GM10266 (cell line): ENCODE data around the gene MARCHF5.
"Not testable (repeated sequence)": the region's sequence is repeated elsewhere in the genome, so short reads cannot be mapped to it uniquely, and the experiment has no call there.

Experiments
- DNase-seq: peaks from one replicate; pipeline ENCODE4 v3.0.0; 2012; ENCODE audit errors: extremely low spot score
- TF ChIP-seq, protein P1 (sequence below): IDR thresholded peaks from 2 replicates; pipeline ENCODE4 v1.5.1; 2012; ENCODE audit warnings: mild to moderate bottlenecking, low read depth; ENCODE audit not compliant: control insufficient read depth, insufficient read depth; ENCODE audit errors: missing control alignments

The MARCHF5 gene

GRCh38 chr10:92377962-92378361, 87.0 kb downstream of the MARCHF5 start:
- no peak for DNase-seq
- TF ChIP-seq, protein P1, sequence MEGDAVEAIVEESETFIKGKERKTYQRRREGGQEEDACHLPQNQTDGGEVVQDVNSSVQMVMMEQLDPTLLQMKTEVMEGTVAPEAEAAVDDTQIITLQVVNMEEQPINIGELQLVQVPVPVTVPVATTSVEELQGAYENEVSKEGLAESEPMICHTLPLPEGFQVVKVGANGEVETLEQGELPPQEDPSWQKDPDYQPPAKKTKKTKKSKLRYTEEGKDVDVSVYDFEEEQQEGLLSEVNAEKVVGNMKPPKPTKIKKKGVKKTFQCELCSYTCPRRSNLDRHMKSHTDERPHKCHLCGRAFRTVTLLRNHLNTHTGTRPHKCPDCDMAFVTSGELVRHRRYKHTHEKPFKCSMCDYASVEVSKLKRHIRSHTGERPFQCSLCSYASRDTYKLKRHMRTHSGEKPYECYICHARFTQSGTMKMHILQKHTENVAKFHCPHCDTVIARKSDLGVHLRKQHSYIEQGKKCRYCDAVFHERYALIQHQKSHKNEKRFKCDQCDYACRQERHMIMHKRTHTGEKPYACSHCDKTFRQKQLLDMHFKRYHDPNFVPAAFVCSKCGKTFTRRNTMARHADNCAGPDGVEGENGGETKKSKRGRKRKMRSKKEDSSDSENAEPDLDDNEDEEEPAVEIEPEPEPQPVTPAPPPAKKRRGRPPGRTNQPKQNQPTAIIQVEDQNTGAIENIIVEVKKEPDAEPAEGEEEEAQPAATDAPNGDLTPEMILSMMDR, result no peak

DNA sequence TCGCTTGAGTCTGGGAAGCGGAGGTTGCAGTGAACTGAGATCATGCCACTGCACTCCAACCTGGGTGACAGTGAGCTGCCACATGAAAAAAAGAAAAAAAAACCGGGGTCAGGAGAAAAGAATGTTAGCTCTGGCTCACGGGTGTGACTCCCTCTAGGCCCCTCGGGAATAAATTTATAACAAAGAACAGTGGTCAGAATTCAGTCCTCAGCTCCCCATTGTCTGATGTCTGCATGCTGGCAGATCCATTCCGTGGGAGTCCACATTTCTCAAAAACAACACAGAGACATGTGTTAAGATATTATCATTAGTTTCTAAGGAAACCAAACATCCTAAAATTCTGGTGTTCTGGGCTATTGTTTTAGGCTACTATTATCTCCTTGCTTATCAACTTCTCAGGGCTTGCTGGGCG, 90.6 kb downstream of the MARCHF5 start:
- no peak for DNase-seq
- TF ChIP-seq, protein P1, result no peak

GRCh38 chr10:92382631-92383030, 91.7 kb downstream of the MARCHF5 start:
- DNase-seq, result no peak
- TF ChIP-seq, protein P1, result no peak

DNA sequence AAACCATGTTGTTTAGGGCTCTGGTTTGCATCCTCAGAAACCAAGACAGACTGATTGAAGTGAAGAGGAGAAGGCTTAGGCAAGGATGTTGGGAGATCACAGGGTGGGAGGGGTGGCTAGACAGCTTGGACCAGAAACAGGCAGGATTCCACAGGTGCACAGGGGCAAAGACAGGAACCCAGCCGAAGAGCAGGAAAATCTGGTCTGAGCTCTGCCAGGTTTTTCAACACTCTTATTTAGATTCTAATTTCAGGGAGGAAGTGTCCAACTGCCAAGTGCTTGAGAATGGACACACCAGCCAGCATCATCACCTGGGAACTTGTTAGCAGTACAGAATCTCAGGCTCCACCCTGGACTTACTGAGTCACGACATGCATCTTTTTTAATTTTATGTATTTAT, 93.8 kb downstream of the MARCHF5 start:
- TF ChIP-seq, protein P1, result no peak
- no peak for DNase-seq

DNA sequence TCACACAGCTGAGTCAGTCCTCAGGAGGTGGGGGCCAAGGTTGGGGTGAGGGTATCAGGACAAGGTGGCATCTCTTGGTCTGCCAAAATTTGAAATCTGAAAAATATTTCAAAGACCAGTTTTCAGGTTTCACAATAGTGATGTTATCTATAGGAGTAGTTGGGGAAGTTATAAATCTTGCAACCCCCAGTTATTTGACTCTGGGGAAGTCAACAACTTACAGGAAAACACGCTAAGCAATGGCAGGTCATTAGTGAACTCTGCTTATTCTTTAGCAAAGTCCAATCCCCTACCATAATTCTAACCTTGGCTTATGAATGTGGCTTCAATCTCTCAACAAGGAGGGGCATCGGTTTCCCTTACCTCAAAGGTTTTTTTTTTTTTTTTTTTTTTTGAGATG, 94.9 kb downstream of the MARCHF5 start:
- TF ChIP-seq, protein P1, result no peak
- no peak for DNase-seq

- DNase-seq, result peak; percentile 27
- TF ChIP-seq, protein P1, result no peak
These were observed 96.4 kb downstream of the MARCHF5 start for GRCh38 chr10:92387289-92387940.

DNA sequence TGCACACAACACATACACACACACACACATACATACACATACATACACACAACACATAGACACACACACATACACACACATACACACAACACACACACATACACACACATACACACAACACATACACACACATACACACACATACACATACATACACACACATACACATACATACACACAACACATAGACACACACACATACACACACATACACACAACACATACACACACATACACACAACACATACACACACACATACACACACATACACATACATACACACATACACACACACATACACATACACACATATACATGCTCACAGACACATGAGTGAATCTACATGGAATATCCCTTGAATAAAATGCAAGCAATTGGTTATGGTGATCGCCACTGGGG, 102.2 kb downstream of the MARCHF5 start:
- not testable (repeated sequence) for DNase-seq

DNA sequence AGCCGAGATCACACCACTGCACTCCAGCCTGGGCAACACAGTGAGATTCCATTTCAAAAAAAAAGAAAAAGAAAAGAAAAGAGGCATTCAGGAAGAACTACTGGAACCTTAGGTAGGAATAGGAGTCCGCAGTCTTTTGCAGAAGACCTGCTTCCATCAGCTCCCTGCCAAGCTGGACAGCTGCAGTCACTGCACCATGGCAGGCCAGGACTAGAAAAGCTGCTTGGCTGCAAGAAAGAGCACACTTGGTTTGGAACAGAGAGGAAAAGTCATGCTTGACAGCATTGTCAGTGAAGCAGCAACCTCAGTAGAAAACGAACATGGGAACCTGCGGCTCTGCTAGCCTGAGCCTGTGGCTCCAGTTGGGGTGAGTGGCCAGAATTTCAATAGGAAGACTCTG, 104.3 kb downstream of the MARCHF5 start:
- DNase-seq, result no peak
- TF ChIP-seq, protein P1, result no peak

DNA sequence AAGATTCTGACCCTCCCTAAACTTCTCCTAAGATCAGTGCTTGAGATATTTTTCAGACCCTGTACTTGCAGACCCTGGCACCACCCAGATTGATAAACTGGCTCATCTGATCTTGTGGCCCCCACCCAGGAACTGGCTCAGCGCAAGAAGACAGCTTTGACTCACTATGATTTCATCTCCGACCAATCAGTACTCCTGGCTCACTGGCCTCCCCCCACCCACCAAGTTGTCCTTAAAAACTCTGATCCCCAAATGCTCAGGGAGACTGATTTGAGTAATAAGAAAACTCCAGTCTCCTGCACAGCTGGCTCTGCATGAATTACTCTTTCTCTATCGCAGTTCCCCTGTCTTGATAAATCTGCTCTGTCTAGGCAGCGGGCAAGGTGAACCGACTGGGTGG, 111.3 kb downstream of the MARCHF5 start:
- DNase-seq, result not testable (repeated sequence)
